MM.1S (cell line): ENCODE results near the gene PRDM12.
"Not testable (repeated sequence)": the region's sequence is repeated elsewhere in the genome, so short reads cannot be mapped to it uniquely, and the experiment has no call there.

Experiments
- DNase-seq: peaks from one replicate; pipeline ENCODE4 v3.0.0-alpha.2; 2015
- H2AFZ ChIP-seq: fragments of 300-600 bp; sonication (generic); 2 replicates; pipeline ENCODE4 v1.6.0; 2016; ENCODE audit warnings: antibody characterized with exemption, low read length
- H3F3A ChIP-seq: fragments of 300-600 bp; sonication (generic); 2 replicates; pipeline ENCODE4 v1.6.1; 2016; ENCODE audit warnings: mild to moderate bottlenecking, antibody characterized with exemption, low read length, moderate library complexity, mixed read lengths; ENCODE audit not compliant: insufficient read depth
- H3K27ac ChIP-seq: fragments of 300-600 bp; sonication (generic); 2 replicates; pipeline ENCODE4 v1.5.1; 2016; ENCODE audit warnings: mild to moderate bottlenecking, low read length
- H3K27me3 ChIP-seq: fragments of 300-600 bp; sonication (generic); replicated peaks from 2 replicates; pipeline ENCODE4 v1.6.0; 2016; ENCODE audit warnings: low read length; ENCODE audit not compliant: insufficient read depth
- H3K36me3 ChIP-seq: fragments of 300-600 bp; sonication (generic); replicated peaks from 2 replicates; pipeline ENCODE4 v1.6.1; 2016; ENCODE audit warnings: mild to moderate bottlenecking, low read length, mixed read lengths; ENCODE audit not compliant: insufficient read depth
- H3K4me1 ChIP-seq: fragments of 300-600 bp; sonication (generic); 2 replicates; pipeline ENCODE4 v1.6.1; 2016; ENCODE audit warnings: low read length, mixed read lengths
- H3K4me2 ChIP-seq: fragments of 300-600 bp; sonication (generic); 2 replicates; pipeline ENCODE4 v1.6.0; 2016; ENCODE audit warnings: low read depth, low read length
- H3K4me3 ChIP-seq: fragments of 300-600 bp; sonication (generic); 2 replicates; pipeline ENCODE4 v1.5.1; 2016; ENCODE audit warnings: low read length, mixed read lengths
- H3K79me2 ChIP-seq: fragments of 300-600 bp; sonication (generic); 2 replicates; pipeline ENCODE4 v1.6.1; 2016; ENCODE audit warnings: mixed run types, low read length, mixed read lengths
- H3K9ac ChIP-seq: fragments of 300-600 bp; sonication (generic); 2 replicates; pipeline ENCODE4 v1.6.1; 2016; ENCODE audit warnings: low read length, mixed read lengths
- H3K9me2 ChIP-seq: fragments of 300-600 bp; sonication (generic); replicated peaks from 2 replicates; pipeline ENCODE4 v1.6.1; 2016; ENCODE audit warnings: mild to moderate bottlenecking, low read length, mixed read lengths; ENCODE audit not compliant: insufficient read depth
- H3K9me3 ChIP-seq: fragments of 300-600 bp; sonication (generic); replicated peaks from 2 replicates; pipeline ENCODE4 v1.6.1; 2016; ENCODE audit warnings: mild to moderate bottlenecking, low read length, mixed read lengths; ENCODE audit not compliant: insufficient read depth
- H4K20me1 ChIP-seq: fragments of 300-600 bp; sonication (generic); 2 replicates; pipeline ENCODE4 v1.6.1; 2016; ENCODE audit warnings: mild to moderate bottlenecking, low read length, moderate library complexity, mixed read lengths; ENCODE audit not compliant: insufficient read depth
- EZH2 ChIP-seq: fragments of 300-600 bp; sonication (generic); optimal IDR thresholded peaks from 2 replicates; pipeline ENCODE3; 2017; ENCODE audit warnings: low read depth, mild to moderate bottlenecking, antibody characterized with exemption, low read length, mixed read lengths
- EZH2phosphoT487 ChIP-seq: fragments of 300-600 bp; sonication (generic); IDR thresholded peaks from 2 replicates; pipeline ENCODE4 v1.6.1; 2018; ENCODE audit warnings: antibody characterized with exemption, low read length
- TF ChIP-seq, protein P1 (sequence below): fragments of 300-600 bp; sonication (generic); IDR thresholded peaks from 2 replicates; pipeline ENCODE4 v1.5.1; 2016; ENCODE audit warnings: antibody characterized with exemption, low read length, mixed read lengths

PRDM12 gene

DNA sequence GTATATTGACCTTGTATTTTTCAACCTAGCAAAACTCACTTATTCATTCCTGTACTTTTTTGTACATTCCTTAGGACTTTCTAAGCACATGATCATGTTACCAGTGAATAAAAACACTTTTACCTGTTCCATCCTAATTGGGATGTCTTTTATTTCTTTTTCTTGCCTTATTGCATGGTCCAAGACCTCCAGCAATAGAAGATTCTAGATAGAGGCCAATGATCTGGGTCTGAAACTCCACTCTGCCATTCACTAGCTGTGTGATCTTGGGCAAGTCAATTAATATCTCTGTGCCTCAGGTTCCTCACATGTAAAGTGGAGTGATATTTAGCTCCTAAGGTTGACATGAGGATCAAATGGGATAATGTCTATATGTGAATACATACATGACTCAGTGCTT lies 20.7 kb downstream of the PRDM12 start:
- no peak overlapping the region for H3K27ac ChIP-seq
- H4K20me1 ChIP-seq, result no peaks in the 10 kb centered on the region
- H3K4me3 ChIP-seq, result no peak overlapping the region
- no peak for TF ChIP-seq EZH2phosphoT487
- TF ChIP-seq, protein P1, sequence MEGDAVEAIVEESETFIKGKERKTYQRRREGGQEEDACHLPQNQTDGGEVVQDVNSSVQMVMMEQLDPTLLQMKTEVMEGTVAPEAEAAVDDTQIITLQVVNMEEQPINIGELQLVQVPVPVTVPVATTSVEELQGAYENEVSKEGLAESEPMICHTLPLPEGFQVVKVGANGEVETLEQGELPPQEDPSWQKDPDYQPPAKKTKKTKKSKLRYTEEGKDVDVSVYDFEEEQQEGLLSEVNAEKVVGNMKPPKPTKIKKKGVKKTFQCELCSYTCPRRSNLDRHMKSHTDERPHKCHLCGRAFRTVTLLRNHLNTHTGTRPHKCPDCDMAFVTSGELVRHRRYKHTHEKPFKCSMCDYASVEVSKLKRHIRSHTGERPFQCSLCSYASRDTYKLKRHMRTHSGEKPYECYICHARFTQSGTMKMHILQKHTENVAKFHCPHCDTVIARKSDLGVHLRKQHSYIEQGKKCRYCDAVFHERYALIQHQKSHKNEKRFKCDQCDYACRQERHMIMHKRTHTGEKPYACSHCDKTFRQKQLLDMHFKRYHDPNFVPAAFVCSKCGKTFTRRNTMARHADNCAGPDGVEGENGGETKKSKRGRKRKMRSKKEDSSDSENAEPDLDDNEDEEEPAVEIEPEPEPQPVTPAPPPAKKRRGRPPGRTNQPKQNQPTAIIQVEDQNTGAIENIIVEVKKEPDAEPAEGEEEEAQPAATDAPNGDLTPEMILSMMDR, result no peak
- no peak for TF ChIP-seq EZH2
- no peak for DNase-seq
- no peaks in the 10 kb centered on the region for H3K9me3 ChIP-seq
- no peak overlapping the region for H2AFZ ChIP-seq
- no peaks in the 10 kb centered on the region for H3K79me2 ChIP-seq
- no peaks in the 10 kb centered on the region for H3K36me3 ChIP-seq
- no peak overlapping the region for H3K4me2 ChIP-seq
- peaks cover 11% of the 10 kb centered on the region; the same call in 1 of the 2 replicates for H3K27me3 ChIP-seq
- H3K4me1 ChIP-seq, result no peaks in the 10 kb centered on the region
- H3F3A ChIP-seq, result peaks cover 6% of the 10 kb centered on the region; the same call in 1 of the 2 replicates
- no peaks in the 10 kb centered on the region for H3K9me2 ChIP-seq
- no peak overlapping the region for H3K9ac ChIP-seq

DNA sequence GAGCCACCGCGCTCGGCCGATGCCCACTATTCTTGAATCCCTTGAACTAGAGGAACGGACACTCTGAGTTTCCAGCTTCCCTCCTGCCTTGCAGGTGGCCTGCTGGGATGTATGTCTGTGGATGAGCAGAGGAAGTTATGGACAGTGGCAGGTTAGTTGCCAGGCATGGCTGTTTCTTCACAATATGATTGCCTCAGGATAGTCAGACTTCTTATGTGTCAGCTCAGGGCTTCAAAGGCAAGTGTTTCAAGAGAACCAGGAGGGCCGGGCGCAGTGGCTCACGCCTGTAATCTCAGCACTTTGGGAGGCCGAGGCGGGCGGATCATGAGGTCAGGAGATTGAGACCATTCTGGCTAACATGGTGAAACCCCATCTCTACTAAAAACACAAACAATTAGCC lies 21.6 kb downstream of the PRDM12 start:
- H3K9me2 ChIP-seq, H2AFZ ChIP-seq, H3K9me3 ChIP-seq, H4K20me1 ChIP-seq, H3K79me2 ChIP-seq, H3K27ac ChIP-seq, H3K4me3 ChIP-seq, H3K36me3 ChIP-seq, DNase-seq, H3K4me1 ChIP-seq, H3K9ac ChIP-seq, H3K4me2 ChIP-seq, H3K27me3 ChIP-seq: not testable (repeated sequence)
- peaks cover 10% of the 10 kb centered on the region; the same call in 1 of the 2 replicates for H3F3A ChIP-seq

DNA sequence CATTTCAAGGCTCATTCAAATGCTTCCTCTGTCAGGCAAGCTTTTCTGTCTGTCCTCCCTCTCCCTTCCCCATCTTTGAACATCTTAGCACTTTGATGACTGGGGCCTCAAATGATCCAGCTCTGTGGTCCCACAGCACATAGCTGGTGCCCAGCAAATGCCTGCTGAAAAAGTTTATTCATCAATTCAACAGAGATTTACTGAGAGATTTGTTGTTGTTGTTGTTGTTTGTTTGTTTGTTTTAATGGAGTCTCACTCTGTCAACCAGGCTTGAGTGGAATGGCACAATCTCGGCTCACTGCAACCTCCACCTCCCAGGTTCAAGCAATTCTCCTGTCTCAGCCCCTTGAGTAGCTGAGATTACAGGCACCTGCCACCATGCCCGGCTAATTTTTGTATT lies 23.2 kb downstream of the PRDM12 start:
- Histone ChIP-seq H3K4me2 (no peak overlapping the region), H3K27me3 (peaks cover 6% of the 10 kb centered on the region; the same call in 1 of the 2 replicates), H3K4me1 (no peaks in the 10 kb centered on the region), H2AFZ (no peak overlapping the region), H3F3A (peaks cover 10% of the 10 kb centered on the region; the same call in 1 of the 2 replicates), H3K9me3 (no peaks in the 10 kb centered on the region), H3K9ac (no peak overlapping the region), H3K9me2 (no peaks in the 10 kb centered on the region), H3K4me3 (no peak overlapping the region), H3K79me2 (no peaks in the 10 kb centered on the region), H3K36me3 (no peaks in the 10 kb centered on the region), H3K27ac (no peak overlapping the region), H4K20me1 (no peaks in the 10 kb centered on the region)
- TF ChIP-seq EZH2phosphoT487, result no peak
- TF ChIP-seq EZH2, result no peak
- TF ChIP-seq, protein P1, result no peak
- DNase-seq, result no peak

DNA sequence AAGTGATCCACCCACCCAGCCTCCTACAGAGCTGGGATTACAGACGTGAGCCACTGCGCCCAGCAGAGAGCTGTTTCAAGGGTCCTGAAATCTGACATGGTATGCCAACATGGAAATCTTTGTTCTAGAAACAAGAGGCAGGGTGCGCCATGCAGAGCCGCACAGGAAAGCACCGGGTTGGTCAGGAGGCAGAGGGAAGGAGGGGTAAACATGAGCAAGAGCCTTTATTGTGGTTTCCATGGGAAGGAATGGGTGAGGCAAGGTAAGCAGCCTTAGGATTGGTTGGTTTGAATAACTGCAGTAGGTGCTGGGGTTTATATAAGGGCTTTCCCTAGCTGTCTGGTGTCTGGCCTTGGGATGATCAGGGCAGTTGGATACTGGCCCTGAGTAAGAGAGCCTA lies 23.7 kb downstream of the PRDM12 start:
- Histone ChIP-seq H3K4me1 (no peaks in the 10 kb centered on the region), H3K4me2 (no peak overlapping the region), H3K79me2 (no peaks in the 10 kb centered on the region), H3K4me3 (no peak overlapping the region), H3K27me3 (peaks cover 3% of the 10 kb centered on the region; the same call in 1 of the 2 replicates), H4K20me1 (no peaks in the 10 kb centered on the region), H3K9me2 (no peaks in the 10 kb centered on the region), H3K9ac (no peak overlapping the region), H3K36me3 (no peaks in the 10 kb centered on the region), H3K9me3 (no peaks in the 10 kb centered on the region), H2AFZ (no peak overlapping the region), H3K27ac (no peak overlapping the region), H3F3A (peaks cover 10% of the 10 kb centered on the region; the same call in 1 of the 2 replicates)
- no peak for TF ChIP-seq EZH2phosphoT487
- DNase-seq, result no peak
